ENCODE measurements around the gene DDX6.

GRCh38 chr11:118778898-118779297 lies 12.1 kb downstream of the DDX6 start:
- TF ChIP-seq POLR2A (IDR thresholded peaks at IDR 0.05; ENCODE audit: low read length) (no peak), GATA1 (IDR thresholded peaks at IDR 0.05; ENCODE audit: low read depth, low read length) (no peak)

All from erythroblast (primary cell).